HG03108 (cell line): ENCODE results near the gene ABLIM2.

Experiments used
- ATAC-seq: cut with Tn5 transposase; IDR thresholded peaks from one replicate; pipeline ENCODE4 v1.9.1; 2021; ENCODE audit warnings: moderate library complexity; ENCODE audit not compliant: unreplicated experiment

Gene ABLIM2

DNA sequence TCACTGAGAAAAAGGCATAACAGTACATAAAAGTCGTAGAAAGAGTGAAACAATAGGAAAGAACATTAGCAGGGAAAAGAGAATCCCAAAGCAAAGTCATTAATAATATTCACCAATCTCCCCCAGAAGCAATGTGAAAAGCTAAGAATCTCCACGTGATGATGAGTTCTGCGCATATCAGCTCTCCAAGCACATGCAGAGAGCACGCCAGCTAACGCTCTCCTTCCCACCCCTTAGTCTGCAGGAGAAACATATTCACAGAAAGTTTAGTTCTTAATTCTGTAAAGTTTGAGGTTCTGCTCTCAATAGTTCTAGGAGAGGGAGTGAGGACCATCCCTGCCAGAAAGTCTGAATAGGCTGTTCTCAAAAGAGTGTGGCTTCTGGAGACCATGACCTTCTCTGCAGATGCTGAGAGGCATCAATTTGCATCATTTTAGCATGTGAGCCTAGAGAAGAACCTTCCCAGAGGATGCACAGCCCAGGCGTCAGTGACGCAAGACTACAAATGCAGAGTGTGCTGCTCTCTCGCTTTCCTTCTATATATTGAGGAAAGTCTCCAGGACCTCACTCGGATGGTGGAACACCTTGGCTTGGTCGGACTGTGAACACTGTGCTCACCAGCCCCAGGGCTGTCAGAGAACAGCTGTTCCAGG lies 167.7 kb downstream of the ABLIM2 start:
- no peak for ATAC-seq

GRCh38 chr4:7989654-7990053 lies 169.0 kb downstream of the ABLIM2 start:
- ATAC-seq = no peak

- ATAC-seq = no peak
These were observed 170.2 kb downstream of the ABLIM2 start for GRCh38 chr4:7988437-7988836.

GRCh38 chr4:7987148-7987989 lies 171.2 kb downstream of the ABLIM2 start:
- no peak for ATAC-seq

- no peak for ATAC-seq
These were observed 172.6 kb downstream of the ABLIM2 start for GRCh38 chr4:7985891-7986441.

DNA sequence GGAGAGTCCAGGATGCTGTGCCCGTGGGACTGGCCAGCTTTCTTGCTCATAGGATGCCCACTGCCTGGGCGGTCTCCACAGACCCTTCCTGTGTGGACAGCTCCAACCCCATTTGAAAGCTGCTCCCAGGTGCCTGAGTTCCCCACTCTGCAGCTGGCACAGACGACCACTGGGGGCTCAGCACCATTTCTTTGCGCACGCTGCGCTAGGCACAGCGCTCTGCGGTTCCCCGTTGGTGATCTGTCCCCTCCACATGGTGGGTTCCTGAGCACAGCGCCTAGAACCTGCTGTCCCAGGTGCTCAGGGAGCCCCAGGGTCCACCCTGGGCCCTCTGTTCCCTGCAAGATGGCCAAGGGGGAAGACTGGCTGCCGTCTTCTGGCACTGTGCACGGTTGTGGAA lies 173.5 kb downstream of the ABLIM2 start:
- ATAC-seq = no peak

GRCh38 chr4:7984286-7984925 lies 174.2 kb downstream of the ABLIM2 start:
- no peak for ATAC-seq

DNA sequence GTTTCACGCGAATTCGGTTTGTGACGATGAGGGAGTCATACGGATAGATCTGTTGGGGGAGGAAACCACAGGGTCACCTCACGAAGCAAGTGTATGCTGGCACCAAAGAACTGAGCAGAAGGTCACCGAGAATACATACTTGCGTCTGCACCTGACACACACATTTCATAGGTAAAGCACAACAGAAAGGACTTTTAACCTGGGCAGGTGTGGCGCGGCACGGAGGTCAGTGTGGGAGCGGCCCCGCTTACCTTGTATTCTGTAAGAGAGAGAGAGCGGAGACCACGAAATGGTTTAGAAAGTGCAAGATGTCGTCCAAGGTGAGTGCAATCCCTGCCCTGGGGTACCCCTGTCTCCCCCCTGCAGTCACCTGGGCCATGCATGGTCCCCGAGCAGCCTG lies 175.3 kb downstream of the ABLIM2 start:
- no peak for ATAC-seq

DNA sequence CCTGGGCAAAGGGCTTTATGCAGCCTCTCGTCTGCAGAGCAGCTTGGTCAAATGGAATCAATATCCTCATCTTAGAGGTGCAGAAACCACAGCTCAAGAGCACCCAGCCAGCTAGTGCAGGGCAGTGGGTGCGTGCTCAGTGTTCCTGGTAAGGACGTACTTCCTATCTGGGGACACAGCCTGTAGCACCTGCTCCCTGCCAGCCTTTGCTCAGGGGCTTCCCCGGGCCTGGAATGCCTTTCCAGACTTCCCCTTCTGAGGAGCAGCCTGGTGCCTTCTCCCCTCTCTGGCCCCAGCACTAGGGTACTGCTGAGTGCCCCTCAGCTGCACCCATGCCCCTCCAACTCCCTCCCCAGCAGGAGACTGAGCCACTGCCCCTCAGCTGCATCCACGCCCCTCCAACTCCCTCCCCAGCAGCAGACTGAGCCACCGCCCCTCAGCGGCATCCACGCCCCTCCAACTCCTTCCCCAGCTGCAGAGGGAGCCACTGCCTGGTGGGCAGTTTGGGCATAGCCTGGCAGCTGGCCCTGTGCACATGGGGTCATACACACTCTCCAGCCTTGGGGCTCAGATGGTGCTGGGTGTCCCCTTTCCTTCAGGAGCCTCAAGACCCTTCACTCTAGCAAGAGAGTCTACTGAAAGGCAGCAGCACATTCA lies 176.7 kb downstream of the ABLIM2 start:
- no peak for ATAC-seq

DNA sequence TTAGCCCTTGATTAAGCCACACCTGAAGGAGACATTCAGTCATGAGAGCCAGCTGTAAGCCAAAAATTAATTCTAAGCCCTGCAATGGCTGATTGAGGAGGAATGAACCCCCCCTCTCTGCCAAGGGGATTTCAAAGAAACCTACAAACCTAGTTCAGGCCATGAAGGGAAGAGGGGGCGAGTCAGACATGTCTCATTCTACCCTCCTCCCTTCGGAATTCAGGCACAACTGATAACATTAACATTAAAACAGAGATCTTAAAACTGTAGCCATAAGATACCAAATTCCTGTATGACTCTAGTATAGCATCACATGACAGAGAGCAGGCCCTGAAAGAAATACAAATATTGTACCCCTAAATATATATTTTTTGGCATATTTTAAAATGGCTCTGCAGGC lies 178.6 kb downstream of the ABLIM2 start:
- ATAC-seq = no peak

DNA sequence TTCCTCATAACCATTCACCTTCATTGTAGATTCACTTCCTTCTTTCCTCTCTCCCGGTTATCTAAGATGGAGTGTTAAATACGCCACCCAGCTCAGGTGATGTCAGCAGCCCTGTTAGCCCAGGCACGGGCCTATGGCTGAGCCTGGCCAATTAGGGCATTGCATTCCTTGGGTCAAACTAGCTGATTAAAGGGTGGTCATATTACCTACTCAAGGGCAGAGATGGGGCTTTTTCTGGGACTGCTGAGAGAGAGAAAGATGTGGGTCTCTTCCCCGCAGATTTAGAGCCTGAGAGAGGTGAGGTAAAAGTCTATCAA lies 179.0 kb downstream of the ABLIM2 start:
- ATAC-seq = no peak

DNA sequence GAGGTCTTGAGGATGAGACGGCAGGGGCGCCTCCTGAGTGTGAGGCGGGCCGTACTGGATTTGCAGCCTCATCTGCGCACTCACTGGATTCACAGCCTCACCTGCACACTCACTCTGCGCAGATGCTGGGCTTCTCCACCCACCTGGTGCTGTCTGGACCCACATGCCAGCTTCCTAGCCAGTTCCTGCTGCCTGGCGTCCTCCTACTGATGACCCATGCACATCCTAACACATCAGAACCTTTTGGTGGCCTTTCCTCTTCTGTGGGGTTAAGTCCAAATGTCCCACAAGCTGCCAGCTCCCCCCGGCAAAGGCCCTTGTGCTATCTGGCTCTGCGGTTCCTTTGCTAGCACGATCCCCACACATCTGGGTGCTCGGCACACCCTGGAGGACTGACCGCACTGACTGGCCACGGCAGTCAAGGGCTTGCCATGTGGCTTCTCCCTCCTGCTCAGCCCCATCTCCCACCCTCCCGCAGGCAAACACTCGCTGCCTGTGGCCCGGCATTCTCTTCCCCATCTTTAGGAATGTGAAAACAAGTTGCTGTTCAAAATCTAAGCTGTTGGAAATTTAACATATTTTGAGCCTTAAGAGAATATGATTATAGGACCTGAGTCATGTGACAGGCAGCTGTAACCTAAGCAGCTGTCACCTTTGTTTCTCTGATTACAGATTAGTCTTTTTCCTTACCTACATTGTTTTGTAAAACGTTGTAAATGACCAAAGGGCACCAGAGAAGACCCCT lies 179.5 kb downstream of the ABLIM2 start:
- no peak for ATAC-seq

DNA sequence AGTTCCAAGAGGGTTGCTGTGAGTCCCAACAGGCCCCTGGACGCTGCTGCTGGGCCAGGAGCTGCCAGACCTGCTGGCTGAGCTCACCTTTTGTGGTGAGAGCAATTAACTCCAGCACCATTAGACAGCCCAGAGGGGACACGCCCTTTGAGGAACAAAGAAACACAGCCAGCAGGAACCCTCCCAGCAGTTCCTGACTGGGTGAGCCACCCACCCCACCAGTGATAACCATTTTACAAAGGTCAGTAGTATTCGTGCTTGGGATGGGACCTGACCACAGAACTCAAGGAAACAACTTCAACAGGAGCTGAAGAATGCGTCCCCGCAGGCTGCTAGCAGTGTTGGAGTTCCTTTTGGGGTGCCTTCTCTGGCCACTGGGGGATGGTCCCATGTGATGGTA lies 180.1 kb downstream of the ABLIM2 start:
- no peak for ATAC-seq

DNA sequence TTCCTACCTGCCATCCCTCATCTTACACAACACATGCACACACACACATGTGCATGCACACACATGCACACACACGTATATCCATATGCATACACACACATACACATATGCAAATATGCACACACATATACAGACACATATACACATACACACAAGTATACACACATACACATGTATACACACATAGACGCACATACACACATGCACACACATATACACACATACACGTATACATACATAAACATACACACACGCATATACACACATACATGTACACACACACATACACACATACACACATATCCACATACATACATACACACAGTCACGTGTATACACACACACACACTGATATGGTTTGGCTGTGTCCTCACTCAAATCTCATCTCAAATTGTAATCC lies 182.0 kb downstream of the ABLIM2 start:
- ATAC-seq = no peak

DNA sequence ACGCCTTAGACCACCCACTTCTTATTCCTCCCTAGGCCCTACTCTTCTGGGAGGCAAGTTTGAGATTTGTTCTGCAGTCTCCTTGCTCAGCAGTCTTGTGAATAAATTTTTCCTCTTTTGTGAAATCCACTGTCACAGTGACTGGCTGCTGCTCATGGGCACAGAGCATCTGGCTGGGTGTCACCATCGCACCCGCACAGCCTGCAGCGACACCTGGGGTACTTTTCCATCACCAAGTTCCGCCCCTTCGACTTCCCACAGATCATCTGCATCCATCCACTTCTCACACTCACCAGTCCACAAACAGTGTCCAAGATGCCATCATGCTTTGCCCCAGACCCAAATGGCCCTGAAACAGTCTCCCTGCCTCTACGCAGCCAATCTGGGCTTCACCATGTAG lies 182.6 kb downstream of the ABLIM2 start:
- ATAC-seq = no peak

DNA sequence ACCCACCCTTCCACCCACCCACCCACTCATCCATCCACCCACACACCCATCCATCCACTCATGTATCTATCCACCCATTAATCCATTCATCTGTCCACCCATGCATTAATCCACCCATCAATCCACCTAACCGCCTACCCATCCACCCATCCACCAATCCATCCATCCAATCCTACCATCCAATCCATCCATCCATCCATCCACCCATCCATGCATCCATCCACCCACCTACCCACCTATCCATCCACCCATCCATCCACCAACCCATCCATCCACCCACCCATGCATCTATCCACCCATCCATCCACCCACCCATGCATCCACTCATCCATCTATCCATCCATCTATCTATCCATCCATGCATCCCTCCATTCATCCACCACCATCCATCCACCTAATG lies 184.2 kb downstream of the ABLIM2 start:
- ATAC-seq = no peak

- no peak for ATAC-seq
These were observed 185.1 kb downstream of the ABLIM2 start for GRCh38 chr4:7973545-7973981.

DNA sequence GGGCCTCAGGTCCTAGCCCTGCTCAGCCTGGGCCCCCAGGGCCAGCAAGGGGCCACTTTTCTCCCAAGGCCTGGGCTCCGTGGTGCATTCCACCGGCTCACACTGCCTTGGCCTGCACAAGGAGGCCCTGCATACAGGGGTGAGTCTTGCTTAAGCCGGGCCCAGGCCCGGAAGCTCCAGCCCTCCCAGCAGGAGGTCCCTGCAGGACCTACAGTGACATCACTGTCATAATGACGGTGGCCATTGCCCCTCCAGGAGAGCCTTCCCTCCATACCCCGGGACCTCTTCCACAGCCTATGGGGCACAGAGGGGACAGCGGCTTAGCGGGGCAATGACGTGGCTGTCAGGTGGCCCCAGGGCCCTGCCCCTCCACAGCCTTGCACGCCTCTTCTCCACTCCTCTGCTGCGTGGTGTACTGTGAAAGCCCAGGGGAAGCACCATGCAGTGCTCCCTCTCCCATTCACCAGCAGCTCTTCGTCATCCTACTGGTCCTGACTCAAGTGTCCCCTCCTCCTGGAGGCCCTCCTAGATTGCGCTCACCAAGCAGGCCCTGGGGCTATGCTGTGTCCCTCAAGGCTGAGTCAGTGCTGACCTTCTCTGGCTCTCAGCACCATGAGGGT lies 186.6 kb downstream of the ABLIM2 start:
- ATAC-seq = no peak

DNA sequence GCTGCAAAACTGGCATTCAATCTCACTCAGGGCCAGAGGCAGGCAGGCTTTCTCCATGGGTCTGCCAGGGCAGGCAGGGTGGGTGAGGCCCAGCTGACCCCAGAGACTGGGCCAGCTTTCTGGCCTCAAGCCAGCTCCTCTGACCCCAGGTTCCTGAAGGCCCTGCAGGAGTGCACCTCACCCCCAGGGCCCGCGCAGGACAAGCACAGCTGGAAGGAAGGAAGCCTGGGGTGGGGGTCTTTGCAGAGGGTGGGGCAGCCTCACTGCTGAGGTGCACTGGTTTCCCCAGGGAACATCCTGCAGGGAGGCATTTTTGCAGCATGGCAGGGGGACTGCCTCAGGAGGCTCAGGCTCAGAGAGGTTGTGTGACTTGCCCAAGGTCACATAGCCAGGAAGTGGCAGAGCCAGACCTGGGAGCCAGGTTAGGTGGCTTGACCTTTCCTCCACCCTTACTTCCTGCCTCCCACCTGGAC lies 187.4 kb downstream of the ABLIM2 start:
- ATAC-seq = no peak

DNA sequence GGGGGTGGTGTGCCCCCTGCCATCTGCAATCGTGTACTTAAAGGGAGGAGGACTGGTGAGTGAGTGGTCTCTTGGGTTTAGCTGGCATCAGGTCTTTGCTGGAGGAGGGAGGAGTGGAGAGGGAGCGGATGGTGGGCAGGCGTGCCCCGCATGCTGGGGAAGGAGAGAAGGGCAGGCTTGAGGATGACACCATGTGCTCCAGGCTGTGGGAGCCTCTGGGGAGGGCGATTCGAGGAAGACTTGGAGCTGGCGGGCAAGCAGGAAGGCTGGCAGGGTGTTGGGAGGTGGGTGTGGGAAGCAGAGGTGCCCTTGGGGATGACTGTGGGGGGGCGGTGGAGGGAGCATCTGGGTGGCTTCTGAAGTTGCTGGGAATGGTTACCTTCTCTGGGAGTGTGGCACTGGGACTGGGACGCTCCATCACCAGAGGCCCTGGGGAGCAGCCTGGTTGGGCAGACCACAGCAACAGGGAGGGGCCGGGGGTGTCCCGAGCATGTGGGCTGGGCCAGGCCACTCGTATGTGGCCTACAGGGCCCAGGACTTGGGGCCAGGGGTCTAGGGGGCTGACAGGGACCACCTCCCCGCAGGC lies 188.2 kb downstream of the ABLIM2 start:
- ATAC-seq = no peak
